ENCODE data around the gene DCAF5.

DNA sequence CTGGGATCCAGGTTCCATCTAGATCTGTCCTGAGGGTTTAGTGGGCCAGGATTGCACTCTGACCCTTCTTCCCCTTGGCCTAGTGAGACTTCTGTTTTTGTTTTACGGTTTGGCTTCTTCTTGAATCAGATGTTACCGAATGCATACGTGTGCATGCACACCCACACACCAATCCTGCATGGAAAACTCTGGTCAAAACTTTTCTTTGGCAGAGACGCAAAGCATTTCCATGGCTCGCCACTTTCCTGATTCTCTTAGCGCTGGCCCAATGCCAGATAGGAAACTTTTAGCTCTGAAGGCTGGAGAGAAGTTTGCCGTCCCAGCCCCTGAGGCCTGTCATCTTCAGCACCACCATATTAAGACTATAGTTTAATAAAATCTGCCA, 106.5 kb downstream of the DCAF5 start:
- TF ChIP-seq POLR2A (IDR thresholded peaks at IDR 0.05; ENCODE audit: low read length), result no peak
- TF ChIP-seq GATA1 (IDR thresholded peaks at IDR 0.05; ENCODE audit: low read depth, low read length), result no peak
